Measurements from ENCODE around the gene SH3RF3.
A peak's percentile ranks its signal among the peaks of the same experiment; 100 is the strongest.

The SH3RF3 gene

DNA sequence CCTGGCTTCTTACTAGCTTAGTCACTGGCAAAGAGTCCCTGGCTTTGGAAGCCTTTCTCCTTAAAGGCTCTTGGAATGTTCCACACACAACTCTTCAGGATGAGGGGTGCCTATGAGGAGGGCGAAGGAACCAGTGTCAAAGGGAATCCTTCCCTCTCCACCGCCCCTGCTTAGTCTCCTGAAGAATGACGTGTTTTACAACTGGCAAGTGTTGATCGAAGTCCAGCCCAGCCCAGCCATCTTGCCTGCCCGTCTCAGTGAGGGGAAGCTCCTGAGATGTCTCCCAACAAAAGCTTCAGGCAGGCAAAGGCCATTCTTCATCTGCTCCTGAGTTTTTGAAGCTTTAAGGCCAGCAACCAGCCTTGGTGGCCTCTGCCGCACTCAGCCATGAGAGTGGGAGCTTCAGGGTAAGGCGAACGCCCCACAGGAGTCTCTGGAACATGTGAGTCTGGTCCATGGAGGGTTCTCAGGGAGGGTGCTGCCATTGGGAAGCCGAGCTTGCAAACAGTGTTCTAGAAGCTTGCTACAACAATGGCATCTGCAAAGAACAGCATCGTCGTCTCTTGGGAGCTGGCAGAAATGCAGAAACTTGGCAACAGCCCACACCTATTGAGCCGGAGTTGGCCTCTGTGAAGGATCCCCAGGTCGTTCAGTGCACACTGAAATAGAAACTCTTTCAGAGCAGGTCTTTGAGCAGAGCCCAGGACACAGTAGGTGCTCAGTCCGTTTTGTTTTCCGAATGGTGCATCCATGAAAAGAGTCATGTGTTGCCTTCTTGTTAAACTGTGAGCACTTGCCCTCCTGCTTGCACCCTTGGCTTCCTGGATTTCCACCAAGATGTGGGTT, 264.0 kb downstream of the SH3RF3 start:
- no peak for DNase-seq (ENCODE audit: low read depth, low spot score)

DNA sequence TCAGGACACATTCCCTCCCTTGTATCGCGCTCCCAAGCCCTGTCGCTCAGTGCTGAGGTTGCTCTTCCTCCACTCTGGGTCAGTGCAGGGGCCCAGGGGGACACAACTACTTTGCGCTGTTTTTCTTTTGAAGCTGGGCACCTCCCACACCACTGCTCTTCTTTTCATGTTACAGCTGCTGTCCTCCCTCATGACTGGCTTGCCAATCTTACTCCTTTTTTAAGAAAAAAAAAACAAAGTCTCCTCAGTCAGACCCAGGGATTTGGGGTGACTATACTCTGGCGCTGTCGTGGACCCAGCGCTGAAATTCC, 264.6 kb downstream of the SH3RF3 start:
- no peak for DNase-seq (ENCODE audit: low read depth, low spot score)

DNA sequence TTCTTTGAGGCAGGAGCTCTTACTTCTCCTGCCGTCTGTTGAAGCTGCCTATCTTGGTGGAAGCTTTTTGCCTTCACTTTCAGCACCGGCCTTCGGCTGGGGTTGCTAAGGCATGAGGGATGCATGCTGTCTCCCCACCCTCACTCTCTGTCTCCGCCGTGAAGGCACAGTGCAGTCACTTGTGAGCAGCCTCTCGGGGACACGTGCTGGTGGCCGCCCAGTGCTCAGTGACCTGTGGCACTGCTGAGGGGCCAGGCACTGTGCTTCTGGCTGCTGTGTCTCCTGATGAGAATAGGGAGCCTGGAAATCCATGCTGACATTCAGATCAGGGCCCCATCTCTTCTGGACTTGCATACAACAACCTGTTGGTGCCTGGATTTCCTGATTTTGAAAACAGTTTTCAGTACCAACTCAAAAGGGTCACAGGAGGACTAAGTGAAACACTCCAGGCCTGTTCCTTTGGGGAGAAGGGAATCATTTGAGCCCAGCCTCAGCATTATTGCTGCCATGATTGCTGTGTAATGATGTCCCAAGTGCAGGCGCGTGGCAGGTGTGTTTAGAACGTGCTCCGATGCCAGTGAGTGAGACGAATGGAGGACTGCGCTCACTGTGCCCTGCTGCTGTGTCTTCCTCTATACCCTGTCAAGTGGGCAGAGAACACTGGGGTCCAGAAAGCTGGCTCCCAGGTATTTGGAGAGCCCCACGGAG, 266.6 kb downstream of the SH3RF3 start:
- DNase-seq (ENCODE audit: low read depth, low spot score), result no peak

DNA sequence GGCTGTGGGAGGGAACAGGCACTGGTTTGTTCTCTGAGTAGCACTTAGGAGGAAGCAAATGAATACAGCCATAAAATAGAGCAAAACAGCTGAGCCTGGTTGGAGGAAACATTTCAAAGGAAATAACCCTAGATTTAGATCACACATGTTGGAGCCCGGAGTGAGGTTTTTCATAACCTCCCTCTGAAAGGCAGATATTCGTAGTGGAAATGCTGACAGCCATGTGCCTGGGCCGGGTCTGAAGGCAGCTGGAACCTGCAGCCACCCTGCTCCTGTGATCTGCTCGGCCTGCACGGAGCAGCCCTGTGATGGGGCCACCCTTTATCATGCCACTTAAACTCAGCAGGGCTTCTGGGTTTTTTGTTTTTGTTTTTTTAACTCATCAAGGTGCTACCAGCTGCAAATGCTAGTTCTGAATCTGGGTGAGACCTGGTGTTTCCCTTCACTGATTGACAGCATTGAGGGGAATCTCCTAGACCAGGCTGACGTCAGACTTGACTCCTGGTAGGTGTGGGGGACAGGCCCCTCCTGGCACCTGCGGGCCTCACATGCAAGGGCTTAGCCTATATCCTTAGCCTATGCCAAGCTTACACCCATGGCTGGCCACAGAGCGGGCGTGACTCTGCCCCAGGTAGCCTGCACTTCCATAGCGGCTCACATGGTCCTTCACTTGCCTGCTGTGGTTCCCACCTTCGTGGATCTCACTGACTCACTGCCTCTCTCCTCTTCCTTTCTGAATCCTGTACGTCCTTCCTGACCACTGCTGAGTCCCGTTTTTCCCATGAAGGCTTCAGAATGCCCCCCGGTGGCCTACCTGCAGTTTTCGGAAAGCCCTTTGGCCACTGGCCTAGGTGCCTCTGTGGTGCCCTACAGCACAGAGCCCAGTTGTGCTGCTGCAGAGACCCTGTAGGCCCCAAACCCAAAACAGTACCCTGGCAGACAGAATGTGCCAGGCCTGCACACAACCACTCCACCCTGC, 267.5 kb downstream of the SH3RF3 start:
- DNase-seq (ENCODE audit: low read depth, low spot score), result no peak

GRCh38 chr2:109397893-109398292, 268.9 kb downstream of the SH3RF3 start:
- DNase-seq (ENCODE audit: low read depth, low spot score), result peak; percentile 47

GRCh38 chr2:109398366-109399015, 269.5 kb downstream of the SH3RF3 start:
- no peak for DNase-seq (ENCODE audit: low read depth, low spot score)

GRCh38 chr2:109399066-109399465, 270.1 kb downstream of the SH3RF3 start:
- no peak for DNase-seq (ENCODE audit: low read depth, low spot score)

- DNase-seq (ENCODE audit: low read depth, low spot score), result no peak
These were observed 271.1 kb downstream of the SH3RF3 start for GRCh38 chr2:109400102-109400501.

- DNase-seq (ENCODE audit: low read depth, low spot score), result no peak
These were observed 272.4 kb downstream of the SH3RF3 start for GRCh38 chr2:109401370-109401769.

DNA sequence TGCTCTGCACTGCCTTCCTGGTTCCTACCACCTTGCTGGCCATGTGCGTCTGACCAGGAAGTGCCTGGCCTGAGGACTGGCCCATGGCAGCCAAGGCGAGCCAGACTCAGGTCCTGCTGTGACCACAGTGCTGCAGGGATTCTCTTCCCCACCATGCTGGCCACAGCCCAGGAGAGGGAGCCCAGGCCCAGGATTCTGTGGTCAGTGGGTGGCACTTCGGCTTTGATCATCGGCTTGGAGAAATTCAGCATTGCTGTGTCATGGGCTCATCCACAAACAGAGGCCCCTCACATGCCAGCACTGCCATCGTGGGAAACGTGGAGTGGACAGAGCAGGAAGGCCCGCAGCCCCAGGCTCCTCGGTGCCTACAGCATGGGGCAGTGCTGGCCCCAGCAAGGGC, 273.2 kb downstream of the SH3RF3 start:
- DNase-seq (ENCODE audit: low read depth, low spot score), result no peak

DNA sequence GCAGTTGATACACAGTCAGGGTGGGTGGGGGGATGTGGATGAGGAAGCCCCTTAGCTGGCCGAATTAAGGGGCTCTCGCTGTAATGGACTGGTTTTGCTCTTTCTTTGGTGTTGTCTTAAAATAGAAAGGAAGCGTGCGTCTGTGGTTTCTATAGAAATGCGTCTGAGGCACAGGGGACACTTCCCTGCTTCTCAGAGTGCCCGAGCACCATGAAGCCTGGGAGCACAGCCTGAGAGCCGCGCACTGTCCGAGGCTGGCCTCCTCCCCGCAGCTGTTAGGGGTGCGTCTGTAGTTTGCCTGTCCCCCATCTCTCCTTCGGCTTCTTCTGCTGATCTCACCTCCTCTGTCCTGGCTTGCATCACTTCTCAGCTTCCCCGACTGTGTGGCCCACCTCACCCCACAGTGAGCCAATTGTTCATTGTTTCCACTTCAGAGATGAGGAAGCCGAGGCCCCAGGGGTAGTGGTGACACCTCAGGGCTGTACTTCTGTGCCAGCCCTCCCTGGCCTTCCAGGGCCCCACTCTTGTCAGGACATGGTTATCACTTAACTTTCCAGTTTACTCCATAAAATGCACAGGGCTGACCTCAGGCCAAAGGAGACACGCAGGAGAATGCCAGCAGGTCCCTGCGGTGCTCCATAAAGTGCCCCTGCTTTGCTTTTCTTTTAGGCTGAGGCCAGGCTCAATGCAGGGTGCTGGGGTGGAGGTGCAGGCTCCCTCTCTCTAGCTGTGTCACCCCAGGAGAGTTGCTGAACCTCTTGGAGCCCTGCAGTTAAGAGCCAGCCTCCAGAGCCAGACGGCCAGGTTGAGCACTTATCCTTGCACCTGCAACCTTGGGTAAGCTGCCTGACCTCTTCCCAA, 274.2 kb downstream of the SH3RF3 start:
- DNase-seq (ENCODE audit: low read depth, low spot score), result no peak

DNA sequence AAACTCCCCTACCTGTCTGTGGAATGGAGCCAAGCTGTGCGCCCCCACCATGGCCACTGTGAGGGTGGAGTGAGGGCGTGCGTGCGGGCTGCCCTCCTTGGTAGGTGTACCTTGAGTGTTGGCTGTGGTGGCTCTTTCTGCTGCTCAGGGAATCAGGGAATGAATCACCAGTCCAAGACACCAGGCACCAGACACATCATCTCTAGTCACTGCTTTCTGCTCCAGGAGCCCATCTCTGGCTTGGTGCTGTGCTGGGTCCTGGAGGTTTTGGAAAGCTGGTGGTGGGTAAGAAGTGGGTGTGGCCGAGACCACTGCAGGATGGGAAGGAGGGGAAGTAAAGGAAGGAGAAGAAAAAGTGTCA, 274.8 kb downstream of the SH3RF3 start:
- no peak for DNase-seq (ENCODE audit: low read depth, low spot score)

GRCh38 chr2:109404681-109405080, 275.7 kb downstream of the SH3RF3 start:
- peak; percentile 30 for DNase-seq (ENCODE audit: low read depth, low spot score)

GRCh38 chr2:109405873-109406272, 276.9 kb downstream of the SH3RF3 start:
- DNase-seq (ENCODE audit: low read depth, low spot score), result no peak

GRCh38 chr2:109406301-109406700, 277.3 kb downstream of the SH3RF3 start:
- no peak for DNase-seq (ENCODE audit: low read depth, low spot score)

DNA sequence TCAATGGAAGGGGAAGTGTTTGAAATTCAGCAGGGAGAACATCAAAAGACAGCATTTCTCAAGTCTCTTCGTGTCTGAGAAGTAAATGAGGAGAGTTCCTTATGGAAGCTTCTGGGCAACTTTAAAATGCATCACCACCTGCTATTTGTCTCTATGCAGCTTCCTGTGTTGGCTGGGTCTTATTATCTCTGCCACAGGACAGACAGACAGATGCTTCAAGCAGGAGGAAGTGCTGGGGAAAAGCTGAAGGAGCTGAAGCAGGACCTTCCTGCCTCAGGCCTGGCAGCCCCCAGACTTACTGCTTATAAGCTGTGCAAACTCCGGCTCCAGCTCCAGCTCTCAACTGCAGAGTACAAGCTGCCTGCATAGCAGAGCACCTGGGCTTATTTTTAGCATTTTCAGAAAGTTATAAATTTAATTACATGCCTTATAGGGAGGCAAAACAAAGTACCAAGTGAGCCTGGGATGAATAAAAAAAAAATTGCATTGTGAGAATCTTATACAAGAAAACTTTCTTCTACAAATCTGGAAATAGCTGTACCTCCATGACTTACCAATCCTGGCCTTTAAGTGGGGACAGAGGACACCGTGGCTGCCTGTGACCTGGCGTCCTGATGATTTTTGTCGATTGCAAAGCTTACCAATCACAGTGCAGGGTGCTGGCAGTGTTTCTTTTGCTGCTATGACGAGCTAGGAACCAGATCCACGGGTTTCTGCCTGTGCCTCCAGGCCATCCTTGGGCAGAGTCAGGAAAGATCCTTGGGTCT, 278.5 kb downstream of the SH3RF3 start:
- peak; percentile 36 for DNase-seq (ENCODE audit: low read depth, low spot score)

- no peak for DNase-seq (ENCODE audit: low read depth, low spot score)
These were observed 279.0 kb downstream of the SH3RF3 start for GRCh38 chr2:109408043-109408335.

GRCh38 chr2:109409321-109410038, 280.5 kb downstream of the SH3RF3 start:
- no peak for DNase-seq (ENCODE audit: low read depth, low spot score)

GRCh38 chr2:109410039-109410815, 281.2 kb downstream of the SH3RF3 start:
- DNase-seq (ENCODE audit: low read depth, low spot score), result peak; percentile 42
